ENCODE data around the gene STAT3. TPM values are rescaled to one million over a fixed set of nuclear protein-coding genes. Genes with fewer than 3 reads are reported as not detected.

Gene STAT3
- total RNA-seq, 1 donor: 180 TPM

DNA sequence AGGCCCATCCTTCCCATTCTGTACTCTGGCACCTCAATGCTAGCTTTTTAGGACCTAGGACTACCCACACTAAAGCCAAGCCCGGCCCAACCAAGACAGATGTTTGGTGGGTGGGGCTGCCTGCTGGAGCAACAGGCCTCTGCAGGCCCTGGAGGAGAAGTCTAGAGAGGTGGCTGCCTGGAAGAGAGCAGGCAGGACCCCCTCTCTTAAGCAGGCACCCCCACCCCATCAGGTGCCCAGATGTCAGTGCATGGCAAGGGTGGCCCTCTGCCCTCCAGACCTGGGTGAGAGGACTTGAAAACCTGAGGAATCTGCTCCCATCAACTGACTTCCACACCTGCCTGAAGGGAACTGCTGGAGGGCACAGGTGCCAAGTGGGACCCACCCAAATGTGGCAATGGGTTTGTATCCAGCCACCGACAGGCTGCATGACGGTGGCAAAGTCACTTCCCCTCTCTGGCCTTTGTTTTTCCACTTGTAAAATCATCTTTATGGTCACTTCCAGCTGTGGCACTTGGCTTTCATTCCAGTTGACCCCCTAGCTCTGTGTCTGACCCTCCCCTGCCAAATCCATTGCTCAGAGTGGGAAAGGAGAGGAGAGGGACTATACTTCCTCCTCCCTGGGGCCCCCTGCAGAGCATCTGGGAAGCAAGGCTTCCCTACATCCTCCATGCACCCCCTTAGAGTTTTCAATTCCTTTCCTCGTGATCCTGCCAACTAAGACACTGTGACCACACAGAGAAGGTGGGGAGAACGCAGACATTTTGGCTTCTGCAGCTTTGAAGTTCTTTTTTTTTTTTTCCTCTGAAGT is 101.6 kb downstream of the STAT3 start:
- H3K4me3 ChIP-seq (ENCODE audit: low read depth, low read length): no peak overlapping the region

DNA sequence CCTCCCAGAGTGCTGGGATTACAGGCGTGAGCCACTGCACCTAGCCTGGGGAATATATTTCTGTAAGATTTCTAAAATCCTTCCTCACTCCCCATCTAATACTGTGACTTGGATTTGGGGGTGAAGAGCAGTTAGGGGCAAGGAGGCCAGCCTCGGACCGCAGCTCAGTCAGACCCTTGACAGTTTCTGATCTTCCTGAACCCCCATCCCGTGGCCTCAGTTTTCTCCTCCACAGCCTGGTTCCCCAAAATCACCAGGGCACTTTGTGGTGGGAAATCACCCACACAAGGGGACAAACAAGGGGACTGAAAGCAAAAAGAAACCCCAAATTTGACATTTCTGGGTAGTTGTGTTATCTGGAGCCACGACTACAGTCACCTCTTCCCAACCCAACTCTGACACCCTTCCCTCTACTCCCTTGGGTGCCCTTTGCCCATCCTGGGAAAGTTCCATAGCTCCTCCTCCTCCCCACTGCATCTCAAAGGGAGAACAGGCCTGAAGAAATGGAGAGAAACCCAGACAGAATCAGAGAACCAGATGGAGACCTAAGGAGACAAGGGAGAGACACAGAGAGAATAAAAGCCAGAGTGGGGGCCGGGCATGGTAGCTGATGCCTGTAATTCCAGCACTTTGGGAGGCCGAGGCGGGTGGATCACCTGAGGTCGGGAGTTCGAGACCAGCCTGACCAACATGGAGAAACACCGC is 102.7 kb downstream of the STAT3 start:
- no peak overlapping the region for H3K4me3 ChIP-seq (ENCODE audit: low read depth, low read length)
- TF ChIP-seq, protein P1, sequence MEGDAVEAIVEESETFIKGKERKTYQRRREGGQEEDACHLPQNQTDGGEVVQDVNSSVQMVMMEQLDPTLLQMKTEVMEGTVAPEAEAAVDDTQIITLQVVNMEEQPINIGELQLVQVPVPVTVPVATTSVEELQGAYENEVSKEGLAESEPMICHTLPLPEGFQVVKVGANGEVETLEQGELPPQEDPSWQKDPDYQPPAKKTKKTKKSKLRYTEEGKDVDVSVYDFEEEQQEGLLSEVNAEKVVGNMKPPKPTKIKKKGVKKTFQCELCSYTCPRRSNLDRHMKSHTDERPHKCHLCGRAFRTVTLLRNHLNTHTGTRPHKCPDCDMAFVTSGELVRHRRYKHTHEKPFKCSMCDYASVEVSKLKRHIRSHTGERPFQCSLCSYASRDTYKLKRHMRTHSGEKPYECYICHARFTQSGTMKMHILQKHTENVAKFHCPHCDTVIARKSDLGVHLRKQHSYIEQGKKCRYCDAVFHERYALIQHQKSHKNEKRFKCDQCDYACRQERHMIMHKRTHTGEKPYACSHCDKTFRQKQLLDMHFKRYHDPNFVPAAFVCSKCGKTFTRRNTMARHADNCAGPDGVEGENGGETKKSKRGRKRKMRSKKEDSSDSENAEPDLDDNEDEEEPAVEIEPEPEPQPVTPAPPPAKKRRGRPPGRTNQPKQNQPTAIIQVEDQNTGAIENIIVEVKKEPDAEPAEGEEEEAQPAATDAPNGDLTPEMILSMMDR (IDR thresholded peaks at IDR 0.05; ENCODE audit: insufficient read depth, low read depth, low read length): no peak
- no peak for DNase-seq (ENCODE audit: low read depth)

More for the DNA sequence above, 101.6 kb downstream of the STAT3 start:
- TF ChIP-seq, protein P1 (IDR thresholded peaks at IDR 0.05; ENCODE audit: insufficient read depth, low read depth, low read length): no peak
- DNase-seq (ENCODE audit: low read depth): no peak

- H3K4me3 ChIP-seq (ENCODE audit: low read depth, low read length): no peak overlapping the region
- DNase-seq (ENCODE audit: low read depth): no peak
- TF ChIP-seq, protein P1 (IDR thresholded peaks at IDR 0.05; ENCODE audit: insufficient read depth, low read depth, low read length): no peak
Measured at GRCh38 chr17:42284566-42284965, 103.7 kb downstream of the STAT3 start.

DNA sequence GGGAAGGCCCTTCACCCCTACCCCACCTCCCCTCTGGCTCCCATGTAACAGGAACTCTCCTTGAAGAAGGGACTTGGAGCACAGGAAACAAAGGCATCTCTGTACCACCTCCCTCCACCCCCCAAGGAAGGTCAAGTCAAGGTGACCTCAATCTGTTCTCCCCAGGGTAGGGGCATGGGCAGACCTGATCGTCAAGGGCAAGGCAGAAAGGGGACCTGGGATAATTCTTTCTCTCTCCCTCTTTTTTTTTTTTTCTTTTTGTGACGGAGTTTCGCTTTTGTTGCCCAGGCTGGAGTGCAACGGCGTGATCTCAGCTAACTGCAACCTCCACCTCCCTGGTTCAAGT is 104.2 kb downstream of the STAT3 start:
- TF ChIP-seq, protein P1 (IDR thresholded peaks at IDR 0.05; ENCODE audit: insufficient read depth, low read depth, low read length): no peak
- no peak for DNase-seq (ENCODE audit: low read depth)

DNA sequence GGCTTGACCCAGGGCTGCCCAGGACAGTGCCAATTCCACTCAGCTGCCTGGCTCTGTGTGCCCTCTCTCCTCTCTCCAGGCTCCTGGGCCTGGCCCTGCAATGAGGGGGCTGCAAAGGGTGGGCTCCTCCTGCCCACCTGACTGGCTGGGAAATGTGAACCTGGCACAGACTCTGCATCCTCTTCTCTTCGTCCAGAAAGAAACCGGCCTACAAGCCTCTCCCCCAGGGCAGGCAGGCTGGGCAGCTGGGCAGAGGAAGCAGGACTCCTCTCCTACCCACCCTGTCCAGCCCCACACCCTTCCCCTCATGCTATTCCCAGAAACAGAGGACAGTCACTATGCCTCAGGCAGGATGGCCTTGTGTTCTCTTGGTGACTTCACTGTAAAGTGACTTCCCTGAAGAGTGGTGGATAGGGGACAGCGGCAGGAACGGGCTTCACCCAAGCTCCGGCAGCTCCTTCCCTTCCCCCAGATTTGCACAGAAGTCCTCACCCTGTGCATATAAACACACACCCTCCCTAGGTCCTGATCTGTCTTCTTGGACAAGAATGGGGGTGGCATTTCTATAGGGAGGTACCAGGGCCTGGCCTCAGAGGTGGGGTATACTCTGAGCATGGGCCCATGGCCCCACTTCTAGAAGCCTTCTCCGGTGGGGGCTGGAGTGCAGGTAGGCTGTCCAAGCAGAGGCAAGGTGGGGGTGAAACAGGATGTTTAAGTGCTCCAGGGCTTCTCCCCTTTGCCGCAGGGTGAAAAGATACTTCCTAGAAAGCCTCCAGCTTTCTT is 104.8 kb downstream of the STAT3 start:
- no peak for DNase-seq (ENCODE audit: low read depth)
- H3K4me3 ChIP-seq (ENCODE audit: low read depth, low read length): no peak overlapping the region
- TF ChIP-seq, protein P1 (IDR thresholded peaks at IDR 0.05; ENCODE audit: insufficient read depth, low read depth, low read length): no peak

More for the DNA sequence above, 104.2 kb downstream of the STAT3 start:
- no peak overlapping the region for H3K4me3 ChIP-seq (ENCODE audit: low read depth, low read length)

DNA sequence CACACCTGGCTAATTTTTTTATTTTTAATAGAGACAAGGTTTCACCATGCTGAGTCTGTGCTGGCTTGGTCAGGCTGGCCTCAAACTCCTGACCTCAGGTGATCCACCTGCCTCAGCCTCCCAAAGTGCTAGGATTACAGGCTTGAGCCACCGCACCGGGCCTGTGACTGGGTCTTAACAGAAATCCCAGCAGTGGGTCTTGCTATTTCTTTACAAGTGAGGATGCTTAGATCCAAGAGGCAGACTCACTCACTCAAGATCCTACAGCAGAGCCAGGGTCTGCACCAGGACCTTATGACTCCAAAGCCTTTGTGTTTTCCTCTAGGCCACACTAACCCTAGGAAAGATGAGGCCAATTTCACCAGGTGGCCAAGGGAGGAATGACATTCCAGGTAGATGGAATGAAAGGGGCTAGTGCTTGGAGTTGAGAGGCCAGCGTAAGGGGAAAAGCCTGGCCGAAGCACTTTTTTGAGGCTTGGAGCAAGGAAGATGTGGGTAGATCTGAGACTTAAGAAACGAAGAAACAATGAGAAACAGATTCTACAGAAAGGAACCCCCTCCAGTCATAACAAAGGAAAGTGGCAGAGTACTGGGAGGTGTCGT is 105.7 kb downstream of the STAT3 start:
- TF ChIP-seq, protein P1 (IDR thresholded peaks at IDR 0.05; ENCODE audit: insufficient read depth, low read depth, low read length): no peak
- no peak for DNase-seq (ENCODE audit: low read depth)
- H3K4me3 ChIP-seq (ENCODE audit: low read depth, low read length): no peak overlapping the region
